ENCODE results near the gene ITPK1.

ITPK1 gene

DNA sequence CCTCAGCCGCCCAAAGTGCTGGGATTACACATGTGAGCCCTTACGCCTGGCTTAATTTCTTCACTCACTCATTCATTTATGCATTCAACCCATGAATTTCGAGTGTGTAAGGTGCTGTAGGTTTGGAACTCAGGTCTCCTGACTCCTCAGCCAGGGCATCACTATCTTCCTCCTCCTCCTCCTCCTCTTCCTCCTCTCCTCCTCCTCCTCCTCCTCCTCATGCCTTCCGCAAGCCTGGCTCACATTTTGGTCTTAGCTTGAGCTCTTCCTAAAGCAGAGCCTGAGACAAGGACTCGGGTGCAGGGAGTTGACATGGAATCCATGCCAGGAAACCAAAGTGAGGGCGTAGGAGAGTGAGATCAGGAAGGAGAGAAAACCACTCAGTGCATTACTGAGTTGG is 213.5 kb downstream of the ITPK1 start:
- Mint-ChIP-seq H3K27me3 (ENCODE audit: low read depth) (peaks cover 5% of the 10 kb centered on the region), H3K4me3 (no peak overlapping the region), H3K36me3 (ENCODE audit: low read depth) (no peaks in the 10 kb centered on the region), H3K27ac (no peak overlapping the region), H3K4me1 (ENCODE audit: low read depth) (peaks cover 10% of the 10 kb centered on the region), H3K9me3 (no peaks in the 10 kb centered on the region)
- DNase-seq (ENCODE audit: low spot score), result no peak

- H3K27ac Mint-ChIP-seq, result no peak overlapping the region
- H3K4me3 Mint-ChIP-seq, result no peak overlapping the region
- no peak for DNase-seq (ENCODE audit: low spot score)
- H3K9me3 Mint-ChIP-seq, result no peaks in the 10 kb centered on the region
- H3K36me3 Mint-ChIP-seq (ENCODE audit: low read depth), result no peaks in the 10 kb centered on the region
- H3K27me3 Mint-ChIP-seq (ENCODE audit: low read depth), result peaks cover 5% of the 10 kb centered on the region
- H3K4me1 Mint-ChIP-seq (ENCODE audit: low read depth), result peaks cover 10% of the 10 kb centered on the region
These were observed 215.1 kb downstream of the ITPK1 start for GRCh38 chr14:92900660-92901059.

DNA sequence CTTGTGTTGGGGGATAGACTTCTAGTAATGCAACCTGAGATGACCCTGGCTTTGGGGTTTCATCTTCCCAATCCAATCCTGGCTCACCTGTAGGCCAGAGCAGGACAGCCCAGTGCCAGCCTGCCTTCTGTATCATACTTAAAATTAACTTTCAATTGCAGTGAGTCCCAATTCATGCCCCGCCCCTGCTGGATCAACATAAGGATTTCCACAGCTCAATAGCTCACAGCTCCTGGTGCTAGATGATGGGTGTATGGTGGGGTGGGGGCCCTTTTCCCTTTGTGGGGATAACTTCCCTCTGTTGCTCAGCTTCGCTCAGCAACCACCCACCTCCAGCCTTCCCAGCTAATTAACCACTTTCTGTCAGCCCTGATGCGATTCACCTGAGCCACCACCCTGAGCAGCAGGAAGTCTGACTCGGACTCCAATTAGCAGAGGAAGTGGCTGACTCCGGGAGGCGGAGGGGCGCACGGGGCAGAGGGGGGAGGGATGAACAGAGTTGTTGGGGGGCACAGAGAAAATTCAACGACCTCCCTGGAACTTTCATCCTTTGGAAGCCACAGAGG is 217.1 kb downstream of the ITPK1 start:
- Mint-ChIP-seq H3K36me3 (ENCODE audit: low read depth) (no peaks in the 10 kb centered on the region), H3K27ac (no peak overlapping the region), H3K4me1 (ENCODE audit: low read depth) (peaks cover 10% of the 10 kb centered on the region), H3K9me3 (peaks cover 6% of the 10 kb centered on the region), H3K27me3 (ENCODE audit: low read depth) (peaks cover 5% of the 10 kb centered on the region), H3K4me3 (peak overlapping the region; percentile 52)
- DNase-seq (ENCODE audit: low spot score), result no peak

DNA sequence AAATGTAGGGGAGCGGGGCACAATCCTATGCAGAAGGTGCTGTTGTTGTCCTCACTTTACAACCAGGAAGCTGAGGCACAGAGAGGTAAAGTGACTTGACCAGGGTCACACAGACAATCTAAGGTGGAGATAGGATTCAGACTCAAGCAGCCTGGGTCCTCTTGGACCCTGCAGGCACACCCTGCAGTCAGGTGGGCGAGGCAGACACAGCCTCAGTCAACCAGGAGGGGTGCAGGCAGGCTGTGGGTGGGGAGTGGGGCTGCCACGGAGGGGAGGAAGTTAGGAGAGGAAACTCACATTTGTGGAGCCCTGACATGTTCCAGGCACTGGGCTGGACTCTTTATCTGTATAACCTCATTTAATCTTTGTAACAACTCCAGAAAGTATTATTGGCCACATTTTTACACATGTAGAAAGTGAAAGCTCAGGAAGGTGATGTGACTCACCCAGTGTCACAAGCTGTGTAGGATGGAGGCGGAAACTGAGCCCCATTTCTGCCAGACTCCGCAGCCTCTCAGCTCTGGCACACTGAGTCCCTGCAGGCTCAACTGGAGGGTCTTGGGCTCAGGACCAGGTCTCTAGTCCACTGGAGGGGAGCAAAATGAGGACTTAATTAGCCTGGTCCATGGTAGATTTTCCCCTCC is 217.7 kb downstream of the ITPK1 start:
- DNase-seq (ENCODE audit: low spot score), result peak; percentile 49
- H3K27ac Mint-ChIP-seq, result peak overlapping the region; percentile 70
- peak overlapping the region; percentile 52 for H3K4me3 Mint-ChIP-seq
- peaks cover 5% of the 10 kb centered on the region for H3K27me3 Mint-ChIP-seq (ENCODE audit: low read depth)
- no peaks in the 10 kb centered on the region for H3K36me3 Mint-ChIP-seq (ENCODE audit: low read depth)
- peaks cover 12% of the 10 kb centered on the region for H3K9me3 Mint-ChIP-seq
- H3K4me1 Mint-ChIP-seq (ENCODE audit: low read depth), result peaks cover 10% of the 10 kb centered on the region

- no peaks in the 10 kb centered on the region for H3K27me3 Mint-ChIP-seq (ENCODE audit: low read depth)
- peaks cover 21% of the 10 kb centered on the region for H3K9me3 Mint-ChIP-seq
These were observed 220.3 kb downstream of the ITPK1 start for GRCh38 chr14:92895352-92895878.

GRCh38 chr14:92892589-92892988 is 223.1 kb downstream of the ITPK1 start:
- no peak overlapping the region for H3K27ac Mint-ChIP-seq
- H3K9me3 Mint-ChIP-seq, result peaks cover 21% of the 10 kb centered on the region
- no peaks in the 10 kb centered on the region for H3K36me3 Mint-ChIP-seq (ENCODE audit: low read depth)
- H3K27me3 Mint-ChIP-seq (ENCODE audit: low read depth), result peaks cover 3% of the 10 kb centered on the region
- H3K4me3 Mint-ChIP-seq, result no peak overlapping the region
- DNase-seq (ENCODE audit: low spot score), result no peak
- H3K4me1 Mint-ChIP-seq (ENCODE audit: low read depth), result no peaks in the 10 kb centered on the region

More at GRCh38 chr14:92895352-92895878, 220.3 kb downstream of the ITPK1 start:
- no peaks in the 10 kb centered on the region for H3K36me3 Mint-ChIP-seq (ENCODE audit: low read depth)
- no peak overlapping the region for H3K27ac Mint-ChIP-seq
- peaks cover 10% of the 10 kb centered on the region for H3K4me1 Mint-ChIP-seq (ENCODE audit: low read depth)
- DNase-seq (ENCODE audit: low spot score), result no peak
- no peak overlapping the region for H3K4me3 Mint-ChIP-seq

DNA sequence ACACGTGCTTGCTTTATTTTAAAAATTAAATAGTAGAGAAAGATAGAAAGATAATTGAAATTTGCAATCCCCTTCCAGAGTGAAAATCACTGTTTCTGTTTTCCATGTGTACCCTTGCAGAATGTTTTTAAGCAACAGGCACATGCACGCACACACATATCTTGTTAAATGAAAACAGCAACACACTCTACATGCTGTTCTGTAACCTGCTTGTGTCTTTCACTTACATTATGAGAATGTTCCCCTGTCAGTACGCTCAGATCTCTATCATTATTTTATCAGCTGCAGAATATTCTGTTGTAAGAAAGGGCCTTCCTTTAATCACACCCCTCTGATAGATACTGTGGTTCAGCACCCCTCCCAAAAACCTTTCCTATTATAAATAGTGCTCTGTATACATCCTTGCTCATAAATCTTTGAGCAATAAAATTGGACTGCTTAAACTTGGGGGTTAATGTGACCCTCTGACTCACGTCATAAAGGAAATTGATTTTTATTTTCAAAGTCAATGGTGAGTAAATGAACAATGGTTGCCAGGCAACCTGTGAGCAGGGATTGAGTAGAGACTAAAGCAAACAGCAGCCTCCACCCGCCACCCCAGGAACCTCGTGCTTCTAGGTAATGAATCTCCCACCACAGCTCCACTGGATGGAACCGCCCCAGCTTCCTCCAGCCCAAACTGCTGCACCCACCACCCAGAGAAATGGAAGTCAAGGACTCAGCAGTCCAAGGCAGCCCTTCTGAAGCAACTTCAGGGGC is 224.7 kb downstream of the ITPK1 start:
- peaks cover 21% of the 10 kb centered on the region for H3K9me3 Mint-ChIP-seq
- H3K4me1 Mint-ChIP-seq (ENCODE audit: low read depth), result no peaks in the 10 kb centered on the region

DNA sequence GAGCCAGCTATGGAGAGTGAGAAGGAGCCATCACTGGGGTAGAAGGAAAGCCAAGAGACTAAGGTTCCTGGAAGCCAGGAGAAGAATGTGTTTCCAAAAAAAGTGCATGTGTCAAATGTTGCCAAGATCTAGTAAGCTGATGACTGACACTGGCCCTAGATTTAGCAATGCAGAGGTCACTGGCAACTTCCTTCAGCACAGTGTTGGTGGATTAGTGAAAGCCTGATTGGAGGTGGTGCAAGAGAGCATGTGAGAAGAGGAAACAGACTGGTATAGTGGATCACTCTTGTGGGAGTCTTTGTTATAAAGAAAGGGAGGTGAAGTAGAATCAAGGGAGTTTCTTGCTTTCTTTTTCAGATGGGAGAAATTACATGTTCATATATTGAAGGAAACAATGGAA is 226.8 kb downstream of the ITPK1 start:
- Mint-ChIP-seq H3K36me3 (ENCODE audit: low read depth) (no peaks in the 10 kb centered on the region), H3K4me3 (no peak overlapping the region), H3K4me1 (ENCODE audit: low read depth) (no peaks in the 10 kb centered on the region), H3K9me3 (peaks cover 17% of the 10 kb centered on the region), H3K27ac (no peak overlapping the region), H3K27me3 (ENCODE audit: low read depth) (peaks cover 3% of the 10 kb centered on the region)
- no peak for DNase-seq (ENCODE audit: low spot score)

More for the DNA sequence above, 224.7 kb downstream of the ITPK1 start:
- no peak for DNase-seq (ENCODE audit: low spot score)
- Mint-ChIP-seq H3K36me3 (ENCODE audit: low read depth) (no peaks in the 10 kb centered on the region), H3K27me3 (ENCODE audit: low read depth) (peaks cover 3% of the 10 kb centered on the region), H3K27ac (no peak overlapping the region), H3K4me3 (no peak overlapping the region)

GRCh38 chr14:92887157-92887556 is 228.6 kb downstream of the ITPK1 start:
- no peak overlapping the region for H3K27ac Mint-ChIP-seq
- no peaks in the 10 kb centered on the region for H3K9me3 Mint-ChIP-seq
- no peaks in the 10 kb centered on the region for H3K4me1 Mint-ChIP-seq (ENCODE audit: low read depth)
- peaks cover 3% of the 10 kb centered on the region for H3K27me3 Mint-ChIP-seq (ENCODE audit: low read depth)
- DNase-seq (ENCODE audit: low spot score), result no peak
- H3K36me3 Mint-ChIP-seq (ENCODE audit: low read depth), result no peaks in the 10 kb centered on the region
- H3K4me3 Mint-ChIP-seq, result no peak overlapping the region
